Choroid plexus epithelial cell (primary cell): Measurements from ENCODE around the gene MYO15B.

Source experiments
- DNase-seq: peaks from one replicate; pipeline ENCODE4 v3.0.0-alpha.2; 2010; ENCODE audit warnings: low read depth
- H3K4me3 ChIP-seq: 2 replicates; pipeline ENCODE4 v1.5.1; 2011; ENCODE audit warnings: low read depth, mild to moderate bottlenecking, control low read depth, low read length, moderate library complexity
- CTCF ChIP-seq: conservative IDR thresholded peaks from 2 replicates; pipeline ENCODE4 v1.5.1; 2011; ENCODE audit warnings: low read depth, mild to moderate bottlenecking, control low read depth, inconsistent platforms, low read length, moderate library complexity

MYO15B gene

GRCh38 chr17:75664099-75664549 is 76.5 kb downstream of the MYO15B start:
- no peak overlapping the region for H3K4me3 ChIP-seq
- no peak for DNase-seq
- TF ChIP-seq CTCF = no peak

- H3K4me3 ChIP-seq = peak overlapping the region; percentile 99
- no peak for DNase-seq
- TF ChIP-seq CTCF = no peak
These were observed 78.4 kb downstream of the MYO15B start for GRCh38 chr17:75665981-75666380.

GRCh38 chr17:75666959-75667790 is 79.6 kb downstream of the MYO15B start, which contains the start of the genes RECQL5 and SAP30BP:
RECQL5 (minus strand) TSS chr17:75667154; CDS start chr17:75666557, 597 bp downstream.
SAP30BP (plus strand) TSS chr17:75667338; CDS start chr17:75667373, 35 bp downstream.
- peak; percentile 99 for DNase-seq
- H3K4me3 ChIP-seq = peak within 1 kb of the TSS; percentile 99
- no peak for TF ChIP-seq CTCF

GRCh38 chr17:75667825-75668224 is 80.2 kb downstream of the MYO15B start:
- DNase-seq = no peak
- peak overlapping the region; percentile 99 for H3K4me3 ChIP-seq
- TF ChIP-seq CTCF = no peak

GRCh38 chr17:75668489-75668888 is 80.9 kb downstream of the MYO15B start:
- TF ChIP-seq CTCF = no peak
- DNase-seq = no peak
- no peak overlapping the region for H3K4me3 ChIP-seq

GRCh38 chr17:75670868-75671267 is 83.3 kb downstream of the MYO15B start:
- no peak for TF ChIP-seq CTCF
- no peak for DNase-seq
- H3K4me3 ChIP-seq = no peak overlapping the region

GRCh38 chr17:75672011-75672410 is 84.4 kb downstream of the MYO15B start:
- DNase-seq = no peak
- H3K4me3 ChIP-seq = no peak overlapping the region
- TF ChIP-seq CTCF = no peak
